Type B pancreatic cell (in vitro differentiated cells): ENCODE results near the gene CTSW. TPM values are rescaled to one million over a fixed set of nuclear protein-coding genes. Genes with fewer than 3 reads are reported as not detected.

Experiments used
- DNase-seq: peaks from one replicate; pipeline ENCODE4 v3.0.0; 2021; ENCODE audit warnings: mixed read lengths; ENCODE audit not compliant: unreplicated experiment; ENCODE audit errors: extremely low spot score
- H3K27ac Mint-ChIP-seq: 2 replicates; pipeline ENCODE4 v1.8.0; 2021; ENCODE audit warnings: mild to moderate bottlenecking, mixed read lengths
- H3K27me3 Mint-ChIP-seq: 2 replicates; pipeline ENCODE4 v1.8.0; 2021; ENCODE audit warnings: mixed read lengths
- H3K36me3 Mint-ChIP-seq: 2 replicates; pipeline ENCODE4 v1.8.0; 2021; ENCODE audit warnings: mixed read lengths
- H3K4me1 Mint-ChIP-seq: one replicate; pipeline ENCODE4 v1.8.0; 2021; ENCODE audit warnings: mixed read lengths; ENCODE audit not compliant: unreplicated experiment
- H3K4me3 Mint-ChIP-seq: 2 replicates; pipeline ENCODE4 v1.8.0; 2021; ENCODE audit warnings: mild to moderate bottlenecking, mixed read lengths
- H3K9me3 Mint-ChIP-seq: 2 replicates; pipeline ENCODE4 v1.8.0; 2021; ENCODE audit warnings: mixed read lengths
- CTCF ChIP-seq: fragments of 200-600 bp; sonication (generic); conservative IDR thresholded peaks from 2 replicates; pipeline ENCODE4 v1.5.0; 2021; ENCODE audit warnings: antibody characterized with exemption, mild to moderate bottlenecking
- total RNA-seq: library from RNA; stranded (reverse); gene quantifications from 2 replicates; pipeline ENCODE4 v1.2.1, GENCODE V29; 2021; ENCODE audit warnings: low replicate concordance

The CTSW gene
- total RNA-seq, 1 donor from 2014 or later = not detected

- DNase-seq = no peak
- H3K9me3 Mint-ChIP-seq = no peaks in the 10 kb centered on the region
- H3K4me3 Mint-ChIP-seq = peak overlapping the region; percentile 98
- H3K27me3 Mint-ChIP-seq = peaks cover 7% of the 10 kb centered on the region
- H3K27ac Mint-ChIP-seq = no peak overlapping the region
- TF ChIP-seq CTCF = no peak
- peaks cover 30% of the 10 kb centered on the region for H3K4me1 Mint-ChIP-seq
- H3K36me3 Mint-ChIP-seq = peaks cover 5% of the 10 kb centered on the region
Measured at GRCh38 chr11:65885808-65886536, 6.3 kb downstream of the CTSW start.

GRCh38 chr11:65886826-65887722 is 7.4 kb downstream of the CTSW start:
- H3K36me3 Mint-ChIP-seq = peaks cover 5% of the 10 kb centered on the region
- no peak for DNase-seq
- peaks cover 31% of the 10 kb centered on the region for H3K4me1 Mint-ChIP-seq

GRCh38 chr11:65887723-65888162 is 8.1 kb downstream of the CTSW start:
- DNase-seq = no peak
- H3K9me3 Mint-ChIP-seq = no peaks in the 10 kb centered on the region
- no peak for TF ChIP-seq CTCF
- H3K36me3 Mint-ChIP-seq = peaks cover 5% of the 10 kb centered on the region
- H3K4me3 Mint-ChIP-seq = peak overlapping the region; percentile 98
- H3K4me1 Mint-ChIP-seq = peaks cover 37% of the 10 kb centered on the region
- peaks cover 15% of the 10 kb centered on the region for H3K27me3 Mint-ChIP-seq
- H3K27ac Mint-ChIP-seq = peak overlapping the region; percentile 83

More at GRCh38 chr11:65886826-65887722, 7.4 kb downstream of the CTSW start:
- peaks cover 8% of the 10 kb centered on the region for H3K27me3 Mint-ChIP-seq
- H3K4me3 Mint-ChIP-seq = peak overlapping the region; percentile 98
- no peaks in the 10 kb centered on the region for H3K9me3 Mint-ChIP-seq
- TF ChIP-seq CTCF = no peak
- peak overlapping the region; percentile 83 for H3K27ac Mint-ChIP-seq

- peak within 1 kb of the TSS; percentile 83 for H3K27ac Mint-ChIP-seq
- H3K36me3 Mint-ChIP-seq = peaks cover 5% of the 10 kb centered on the region
- H3K4me1 Mint-ChIP-seq = peaks cover 38% of the 10 kb centered on the region
Measured at GRCh38 chr11:65888163-65888814, 8.7 kb downstream of the CTSW start, which contains the start of gene FIBP. Gene FIBP, minus strand, starts transcription at chr11:65888471. Its CDS starts 53 bp downstream, at chr11:65888418.

More at GRCh38 chr11:65888163-65888814, 8.7 kb downstream of the CTSW start, which contains the start of gene FIBP:
- peak; percentile 81 for TF ChIP-seq CTCF
- H3K9me3 Mint-ChIP-seq = no peaks in the 10 kb centered on the region
- DNase-seq = peak; percentile 97
- peaks cover 15% of the 10 kb centered on the region for H3K27me3 Mint-ChIP-seq
- peak within 1 kb of the TSS; percentile 98 for H3K4me3 Mint-ChIP-seq
